ENCODE data around the gene PDE8A.
A peak's percentile ranks its signal among the peaks of the same experiment; 100 is the strongest.

PDE8A gene

GRCh38 chr15:85044894-85045293 is 63.2 kb downstream of the PDE8A start:
- Histone ChIP-seq H3K9me3 (ENCODE audit: severe bottlenecking) (no peaks in the 10 kb centered on the region), H3K27ac (peak overlapping the region; percentile 77), H3K4me3 (ENCODE audit: low read depth, low read length) (no peak overlapping the region), H3K36me3 (no peaks in the 10 kb centered on the region), H3K27me3 (ENCODE audit: insufficient read depth, low read depth, severe bottlenecking) (no peaks in the 10 kb centered on the region)
- no peak for DNase-seq
- TF ChIP-seq CTCF (IDR thresholded peaks at IDR 0.05; ENCODE audit: low read depth, low read length), result no peak

- H3K4me3 ChIP-seq (ENCODE audit: low read depth, low read length), result no peak overlapping the region
- peak overlapping the region; percentile 77 for H3K27ac ChIP-seq
- no peaks in the 10 kb centered on the region for H3K36me3 ChIP-seq
- no peaks in the 10 kb centered on the region for H3K9me3 ChIP-seq (ENCODE audit: severe bottlenecking)
- DNase-seq, result no peak
- TF ChIP-seq CTCF (IDR thresholded peaks at IDR 0.05; ENCODE audit: low read depth, low read length), result no peak
- no peaks in the 10 kb centered on the region for H3K27me3 ChIP-seq (ENCODE audit: insufficient read depth, low read depth, severe bottlenecking)
These were observed 64.0 kb downstream of the PDE8A start for GRCh38 chr15:85045615-85046014.

GRCh38 chr15:85047271-85047948 is 65.8 kb downstream of the PDE8A start:
- no peak for TF ChIP-seq CTCF (IDR thresholded peaks at IDR 0.05; ENCODE audit: low read depth, low read length)
- Histone ChIP-seq H3K9me3 (ENCODE audit: severe bottlenecking) (no peaks in the 10 kb centered on the region), H3K4me3 (ENCODE audit: low read depth, low read length) (no peak overlapping the region), H3K27me3 (ENCODE audit: insufficient read depth, low read depth, severe bottlenecking) (no peaks in the 10 kb centered on the region), H3K36me3 (no peaks in the 10 kb centered on the region), H3K27ac (peak overlapping the region; percentile 55; the same call in 1 of the 2 replicates)
- DNase-seq, result peak; percentile 15

GRCh38 chr15:85048430-85048829 is 66.8 kb downstream of the PDE8A start:
- H3K9me3 ChIP-seq (ENCODE audit: severe bottlenecking), result peaks cover 3% of the 10 kb centered on the region
- no peak overlapping the region for H3K27ac ChIP-seq
- no peak for DNase-seq
- H3K27me3 ChIP-seq (ENCODE audit: insufficient read depth, low read depth, severe bottlenecking), result no peaks in the 10 kb centered on the region
- no peaks in the 10 kb centered on the region for H3K36me3 ChIP-seq
- TF ChIP-seq CTCF (IDR thresholded peaks at IDR 0.05; ENCODE audit: low read depth, low read length), result no peak
- no peak overlapping the region for H3K4me3 ChIP-seq (ENCODE audit: low read depth, low read length)

DNA sequence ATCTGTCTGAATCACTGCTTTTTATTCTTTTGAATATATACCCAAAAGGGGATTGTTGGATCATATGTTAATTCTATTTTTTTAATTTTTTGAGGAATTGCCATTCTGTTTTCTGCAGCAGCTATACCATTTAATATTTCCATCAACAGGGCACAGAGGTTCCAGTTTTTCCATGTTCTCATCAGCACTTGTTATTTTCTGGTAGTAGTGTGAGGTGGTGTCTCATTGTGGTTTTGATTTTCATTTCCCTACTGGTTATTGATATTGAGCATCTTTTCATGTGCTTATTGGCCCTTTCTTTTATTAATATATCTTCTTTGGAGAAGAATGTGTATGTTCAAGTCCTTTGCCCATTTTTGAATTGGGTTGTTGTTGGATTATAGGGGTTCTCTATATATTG is 68.1 kb downstream of the PDE8A start:
- Histone ChIP-seq H3K4me3 (ENCODE audit: low read depth, low read length) (no peak overlapping the region), H3K9me3 (ENCODE audit: severe bottlenecking) (peaks cover 3% of the 10 kb centered on the region), H3K27me3 (ENCODE audit: insufficient read depth, low read depth, severe bottlenecking) (no peaks in the 10 kb centered on the region), H3K27ac (no peak overlapping the region), H3K36me3 (no peaks in the 10 kb centered on the region)
- DNase-seq, result no peak
- TF ChIP-seq CTCF (IDR thresholded peaks at IDR 0.05; ENCODE audit: low read depth, low read length), result no peak

- no peak overlapping the region for H3K27ac ChIP-seq
- H3K36me3 ChIP-seq, result no peaks in the 10 kb centered on the region
- no peak for TF ChIP-seq CTCF (IDR thresholded peaks at IDR 0.05; ENCODE audit: low read depth, low read length)
- peaks cover 5% of the 10 kb centered on the region for H3K9me3 ChIP-seq (ENCODE audit: severe bottlenecking)
- H3K27me3 ChIP-seq (ENCODE audit: insufficient read depth, low read depth, severe bottlenecking), result no peaks in the 10 kb centered on the region
- no peak for DNase-seq
- H3K4me3 ChIP-seq (ENCODE audit: low read depth, low read length), result no peak overlapping the region
These were observed 78.1 kb downstream of the PDE8A start for GRCh38 chr15:85059734-85060133.
